ENCODE measurements around the gene GALNT9.

The GALNT9 gene

DNA sequence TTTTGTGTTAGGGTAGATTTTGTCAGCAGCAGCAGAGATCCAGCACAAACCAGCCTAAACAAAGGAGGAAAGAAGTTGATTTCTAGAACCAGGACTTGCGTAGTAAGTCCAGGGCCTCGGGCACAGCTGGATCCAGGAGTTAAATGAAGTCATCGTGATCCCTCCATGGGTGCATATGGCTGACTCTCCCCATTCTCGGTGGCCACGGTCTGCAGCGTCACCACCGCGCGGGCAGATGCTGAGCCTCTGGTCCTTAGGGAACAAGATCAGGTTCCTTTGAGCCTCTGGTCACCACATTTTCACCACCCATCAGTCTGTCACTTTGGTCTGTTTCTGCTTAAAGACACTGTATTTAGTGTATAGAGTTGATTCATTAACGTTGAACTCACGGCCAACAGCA is 14.8 kb upstream of the GALNT9 start:
- DNase-seq, result no peak

DNA sequence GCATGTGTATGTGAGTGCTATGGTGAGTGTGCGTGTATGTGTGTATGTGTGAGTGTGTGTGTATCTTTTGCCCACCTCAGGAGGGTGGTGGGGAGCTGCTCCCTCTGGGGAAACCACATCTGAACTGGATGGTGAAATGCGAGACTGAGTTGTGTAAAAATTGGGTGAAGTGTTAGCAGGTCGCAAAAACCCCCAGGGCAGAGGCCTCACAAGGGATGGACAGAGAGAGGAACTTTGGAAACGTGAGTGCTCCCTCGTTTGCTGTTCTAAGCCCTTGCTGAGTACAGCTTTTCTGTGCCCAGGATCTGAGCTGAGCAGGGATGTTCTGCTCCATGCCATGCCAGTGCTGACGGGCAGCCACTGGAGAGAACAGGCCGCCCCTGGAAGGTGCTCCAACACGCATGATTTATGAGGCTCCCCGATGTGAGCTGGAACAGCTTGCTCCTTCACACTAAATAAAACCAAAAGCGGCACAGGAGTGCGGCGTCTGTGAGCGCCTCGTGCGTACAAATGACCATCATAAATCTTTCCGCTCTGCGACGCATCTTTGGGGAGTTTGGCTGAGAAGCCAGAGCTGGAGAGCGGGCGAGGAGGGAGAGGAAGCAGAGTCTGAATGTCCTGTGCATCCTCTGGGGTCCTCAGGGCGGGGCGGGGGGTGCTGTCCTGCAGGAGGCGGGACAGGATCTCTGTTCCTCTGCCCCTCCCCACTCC is 14.1 kb upstream of the GALNT9 start:
- peak; percentile 59 for DNase-seq

DNA sequence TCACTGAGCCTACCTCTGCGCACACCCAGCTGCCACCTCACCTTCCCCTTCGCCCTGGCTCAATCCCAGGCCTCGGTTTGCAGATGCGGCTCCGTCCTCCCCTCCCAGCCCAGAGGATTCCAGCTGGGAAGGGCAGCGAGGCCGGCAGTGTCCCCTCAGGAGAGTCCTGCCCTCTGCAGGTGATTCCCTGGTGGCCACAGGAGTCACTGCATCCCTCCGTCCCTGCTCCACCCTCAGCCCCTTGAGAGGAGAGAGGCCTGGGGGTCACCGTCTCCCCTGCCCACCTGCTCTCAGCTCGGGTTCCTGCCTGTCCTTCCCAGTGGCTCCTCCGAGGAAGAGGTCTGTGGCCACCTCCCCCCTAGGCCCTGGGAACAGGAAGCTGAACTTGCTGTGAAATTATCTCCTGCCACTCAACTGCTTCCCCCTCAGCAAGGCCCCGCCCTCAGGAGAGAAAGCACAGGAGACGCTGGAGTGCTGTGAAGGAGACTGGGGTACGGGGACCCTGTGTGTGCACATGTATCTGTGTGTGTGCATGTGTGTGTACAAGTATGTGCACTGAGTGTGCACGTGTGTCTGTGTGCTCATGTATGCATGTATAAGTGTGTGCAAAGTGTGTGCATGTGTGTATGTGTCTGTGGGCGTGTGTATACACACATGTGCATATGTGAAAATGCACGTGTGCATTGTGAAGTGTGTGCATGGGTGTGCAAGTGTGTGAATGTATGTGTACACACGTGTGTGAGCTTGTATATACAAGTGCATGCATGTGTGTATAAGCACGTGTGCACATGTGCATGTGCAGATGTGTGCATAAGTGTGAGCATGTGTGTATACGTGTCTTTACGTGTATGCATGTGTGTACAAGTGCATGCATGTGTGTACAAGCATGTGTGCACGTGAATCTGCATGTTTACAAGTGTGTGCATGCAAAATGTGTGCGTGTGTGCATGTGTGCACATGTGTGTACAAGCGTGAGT is 13.2 kb upstream of the GALNT9 start:
- DNase-seq, result no peak

DNA sequence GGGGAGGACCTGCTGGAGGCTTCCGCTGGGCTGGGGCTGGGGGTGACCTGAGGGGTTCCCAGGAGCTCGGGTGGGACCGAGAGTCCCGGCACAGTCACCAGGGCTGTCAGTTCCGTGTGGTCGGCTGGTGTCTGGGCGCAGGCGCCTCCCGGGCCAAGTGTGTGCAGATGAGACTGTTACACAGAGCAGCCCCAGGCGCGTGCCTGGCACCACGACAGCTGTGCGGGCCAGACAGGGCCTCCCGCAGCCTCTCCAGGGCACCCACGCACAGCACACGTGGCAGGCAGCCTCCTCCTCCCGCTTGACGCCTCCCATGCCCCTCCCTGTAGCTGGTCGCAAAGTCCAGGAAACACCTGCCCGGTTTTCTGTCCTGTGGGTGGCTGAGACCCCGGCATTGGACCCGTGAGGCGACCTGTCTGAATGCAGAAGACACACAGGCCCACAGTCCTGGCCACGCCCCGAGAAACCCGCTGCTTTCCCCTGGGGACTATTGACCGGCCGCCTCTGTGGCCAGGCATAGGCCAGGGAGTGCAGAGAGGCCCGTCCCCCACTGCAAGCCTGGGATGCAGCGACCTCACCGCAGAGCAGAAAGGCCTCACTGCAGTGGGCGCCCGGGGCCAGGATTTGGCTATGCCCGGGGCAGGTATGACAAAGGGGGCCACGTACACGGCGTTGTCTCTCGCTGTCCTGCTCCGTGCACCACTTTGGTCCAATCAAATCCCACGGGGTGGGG is 12.1 kb upstream of the GALNT9 start:
- no peak for DNase-seq

GRCh38 chr12:132340266-132341035 is 11.1 kb upstream of the GALNT9 start:
- DNase-seq, result no peak

DNA sequence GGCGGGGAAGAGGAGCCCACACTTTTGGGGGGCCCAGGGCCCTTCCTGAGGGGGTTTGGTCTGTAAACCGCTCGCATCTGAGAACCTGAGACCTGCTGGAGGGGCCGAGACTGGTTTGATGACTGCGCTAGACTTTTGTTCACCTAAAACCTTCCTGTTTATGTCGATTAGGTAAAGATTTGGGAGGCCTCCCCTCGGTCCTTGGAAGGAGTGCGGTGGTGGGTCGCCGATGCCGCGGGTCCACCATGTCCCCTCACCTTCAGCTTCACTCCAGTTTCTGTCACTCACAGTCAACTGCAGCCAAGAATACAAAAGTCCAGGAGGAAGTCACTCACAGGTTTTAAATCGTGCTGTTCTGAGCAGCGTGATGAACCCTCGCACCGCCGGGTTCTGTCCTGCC is 10.5 kb upstream of the GALNT9 start:
- DNase-seq, result no peak

- no peak for DNase-seq
Measured at GRCh38 chr12:132338781-132339180, 9.4 kb upstream of the GALNT9 start.

- no peak for DNase-seq
Measured at GRCh38 chr12:132338311-132338710, 8.9 kb upstream of the GALNT9 start.

- DNase-seq, result no peak
Measured at GRCh38 chr12:132337557-132337956, 8.2 kb upstream of the GALNT9 start.

DNA sequence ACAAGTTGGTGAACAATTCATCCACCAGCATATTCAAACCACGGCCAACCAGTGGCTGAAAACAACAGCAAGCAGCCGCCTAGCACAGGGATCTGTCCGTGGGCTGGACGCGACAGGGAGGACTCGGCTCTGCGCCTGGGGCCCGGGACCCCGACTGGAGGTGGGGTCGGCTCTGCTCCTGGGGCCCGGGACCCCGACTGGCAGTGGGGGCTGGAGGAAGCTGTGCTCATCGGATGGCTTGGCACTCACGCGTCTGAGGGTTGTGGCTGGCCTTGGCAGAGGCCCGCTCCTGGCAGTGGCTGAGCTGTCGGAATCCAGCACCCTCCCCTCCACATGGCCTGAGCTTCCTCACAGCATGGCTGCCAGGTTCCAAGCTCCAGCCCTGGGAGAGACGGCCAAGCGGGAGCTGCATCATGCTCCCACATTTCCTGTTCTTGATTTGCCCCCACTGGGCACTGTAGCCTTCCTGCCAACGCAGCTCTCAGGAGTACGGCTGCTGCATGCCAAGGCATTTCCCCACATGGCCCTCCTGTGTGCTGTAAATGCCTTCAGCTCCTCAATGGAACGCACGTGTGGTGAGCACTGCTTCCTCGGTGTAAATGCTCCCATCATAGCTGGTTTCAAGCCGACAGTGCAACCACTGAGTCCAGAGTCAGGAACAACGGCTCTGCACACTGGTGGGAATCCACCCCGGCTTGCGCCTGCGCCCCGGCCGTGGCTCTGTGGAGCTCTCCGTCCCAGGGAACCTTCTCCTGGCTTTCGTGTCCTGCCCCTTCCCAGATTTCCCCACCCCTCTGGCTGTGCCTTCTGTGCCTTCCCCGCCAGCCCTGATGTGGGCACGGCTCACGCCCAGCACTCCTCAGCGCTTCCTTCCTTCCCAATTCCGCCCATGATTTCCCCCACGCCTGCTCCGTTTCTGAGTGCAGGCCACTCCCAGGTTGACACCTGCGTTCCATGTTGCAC is 7.3 kb upstream of the GALNT9 start:
- DNase-seq, result no peak

DNA sequence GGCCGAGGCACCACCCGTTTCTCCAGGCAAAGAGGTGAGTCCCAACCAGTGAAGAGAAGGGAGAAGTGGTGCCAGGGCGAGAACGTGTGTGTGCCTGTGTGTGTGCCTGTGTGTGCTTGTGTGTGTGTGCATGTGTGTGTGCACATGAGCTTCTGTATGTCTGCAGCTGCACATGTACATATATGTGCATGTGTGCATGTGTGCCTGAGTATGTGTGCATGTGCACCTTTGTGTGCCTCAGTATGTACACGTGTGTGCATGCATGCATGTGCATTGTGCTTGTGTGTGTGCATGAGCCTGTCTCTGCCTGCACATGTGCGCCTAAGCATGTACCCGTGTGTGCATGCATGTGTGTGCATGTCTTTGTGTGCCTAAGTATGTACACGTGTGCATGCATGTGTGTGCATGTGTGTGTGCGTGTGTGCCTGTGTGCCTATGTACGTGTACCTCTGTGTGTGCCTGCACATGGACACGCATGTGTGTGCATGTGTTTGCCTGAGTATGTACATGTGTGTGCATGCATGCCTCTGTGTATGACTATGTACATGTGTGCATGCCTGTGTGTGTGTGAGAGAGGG is 5.9 kb upstream of the GALNT9 start:
- no peak for DNase-seq

DNA sequence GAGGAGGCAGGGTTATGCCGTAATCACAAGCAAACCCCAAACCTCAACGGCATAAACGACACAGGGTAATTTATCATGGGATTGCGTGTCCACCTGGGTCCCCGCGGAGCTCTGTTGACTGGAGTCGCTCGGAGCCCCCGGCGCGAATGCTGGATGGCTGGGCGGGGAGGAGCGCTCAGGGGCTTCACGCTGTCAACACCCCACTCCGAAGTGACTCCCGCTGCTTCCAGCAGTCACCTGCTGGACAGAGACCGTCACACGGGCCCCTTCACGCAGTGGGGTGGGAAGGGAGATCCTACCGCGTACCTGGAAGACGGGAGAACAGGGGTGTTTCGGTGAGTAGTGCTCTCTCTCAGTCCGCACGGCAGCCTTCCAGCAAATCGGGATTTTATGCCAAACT is 4.4 kb upstream of the GALNT9 start:
- DNase-seq, result no peak

- DNase-seq, result no peak
Measured at GRCh38 chr12:132333273-132333672, 3.9 kb upstream of the GALNT9 start.

- no peak for DNase-seq
Measured at GRCh38 chr12:132330549-132330881, 1.1 kb upstream of the GALNT9 start.

DNA sequence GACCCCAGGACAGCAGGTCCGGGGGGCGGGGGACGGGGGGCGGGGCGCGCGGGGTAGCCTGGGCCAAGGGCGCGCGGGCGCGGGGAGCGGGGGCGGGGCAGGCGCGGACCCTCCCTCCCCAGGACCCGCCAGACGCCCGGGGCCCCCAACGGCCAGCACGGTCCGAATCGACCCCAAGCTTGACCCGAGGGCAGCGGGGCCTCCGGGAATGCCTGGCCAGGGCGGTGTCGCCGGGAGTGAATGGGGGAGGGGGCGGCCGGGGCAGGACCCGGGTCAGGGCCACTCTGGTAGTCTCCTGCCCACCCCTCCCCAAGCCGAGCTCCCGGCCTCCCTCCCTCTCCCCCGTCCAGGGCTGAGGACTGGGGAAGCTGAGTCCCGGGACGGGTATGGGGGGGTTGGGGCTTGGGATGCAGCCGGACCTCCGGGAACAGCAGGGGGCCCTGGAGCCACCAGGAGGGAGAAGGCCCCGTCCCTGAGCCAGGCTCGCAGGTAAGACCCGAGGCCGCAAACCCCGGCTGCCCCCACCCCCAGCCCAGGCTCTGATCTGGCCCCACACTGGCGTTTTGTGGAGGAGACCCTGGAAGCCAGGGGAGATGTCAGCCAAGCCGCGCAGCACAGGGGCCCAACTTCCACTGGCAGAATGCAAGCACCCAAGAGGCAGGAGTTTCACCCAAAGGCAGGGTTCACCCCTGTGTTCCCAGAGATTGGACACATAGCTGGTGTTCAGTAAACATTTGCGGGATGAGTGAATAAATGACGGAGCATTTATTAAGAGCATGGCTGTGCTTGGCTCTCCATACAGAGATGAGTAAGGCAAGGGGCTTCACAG is 545 bp upstream of the GALNT9 start:
- no peak for DNase-seq

GRCh38 chr12:132328282-132329029 is 933 bp downstream of the GALNT9 start:
- DNase-seq, result no peak

GRCh38 chr12:132327336-132328171 is 1.8 kb downstream of the GALNT9 start:
- peak; percentile 22 for DNase-seq

DNA sequence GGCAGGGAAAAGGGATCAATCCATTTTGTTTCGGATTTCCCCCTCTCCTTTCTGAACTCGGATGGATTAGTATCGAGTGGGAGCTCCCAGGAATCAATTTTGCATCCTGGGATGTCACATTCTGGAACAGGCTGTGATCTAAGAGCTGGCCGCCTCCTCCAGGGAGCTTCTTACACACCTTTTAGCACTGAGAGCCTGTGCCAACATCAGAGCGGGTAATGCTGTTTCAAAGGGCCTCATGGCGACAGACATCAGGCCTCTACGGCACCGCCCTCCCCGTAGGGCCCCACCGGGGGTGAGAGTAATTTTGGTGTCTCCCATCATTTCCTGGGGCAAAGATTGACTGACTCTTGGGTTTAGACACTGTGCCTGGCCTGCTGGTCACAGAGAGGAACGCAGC is 2.7 kb downstream of the GALNT9 start:
- DNase-seq, result no peak

GRCh38 chr12:132325733-132326130 is 3.7 kb downstream of the GALNT9 start:
- DNase-seq, result no peak

Measured in DMS79 treated with DMSO at 0.1 percent for 48 hours (cell line).